HepG2 (cell line): ENCODE measurements around the gene CES1. TPM values are rescaled to one million over a fixed set of nuclear protein-coding genes. Genes with fewer than 3 reads are reported as not detected.

ENCODE experiments used
- ATAC-seq: fragments of 200-7000 bp; cut with Tn5 transposase; 3 replicates; pipeline ENCODE4 v1.9.1; 2020; ENCODE audit warnings: mild to moderate bottlenecking, moderate library complexity
- BruUV-seq: library from RNA; stranded (reverse); fragments of 400-500 nt; replicated peaks from 2 replicates; lab custom pipeline; 2021; lab: Mats Ljungman, UMichigan
- CTCF ChIA-PET: fragments of 300-600 bp; formaldehyde crosslinking; extraction: SDS; loops from one replicate; lab custom pipeline; 2021; ENCODE audit warnings: low total read pairs, inconsistent platforms, low intra/inter-chr PET ratio; lab: Yijun Ruan, JAX
- POLR2A ChIA-PET: fragments of 350-600 bp; sonication (Branson Sonifier 250); formaldehyde crosslinking; loops from one replicate; lab custom pipeline; 2020; ENCODE audit warnings: antibody characterized with exemption, inconsistent platforms; lab: Yijun Ruan, JAX
- DNase-seq: peaks from one replicate; pipeline ENCODE4 v3.0.0-alpha.2; 2015; ENCODE audit warnings: low spot score
- FAIRE-seq: peaks from 3 replicates; lab custom pipeline; 2011; peaks lifted over from hg19 to GRCh38; lab: Jason Lieb, UNC
- H2AFZ ChIP-seq: one replicate; pipeline ENCODE4 v1.6.1; 2011; ENCODE audit warnings: low read length, inconsistent platforms
- H3K27ac ChIP-seq: fragments of 300-600 bp; 3 replicates; pipeline ENCODE4 v1.8.0; 2011; ENCODE audit warnings: mixed run types, mild to moderate bottlenecking, mixed read lengths, low read length, inconsistent platforms; ENCODE audit not compliant: insufficient read depth; ENCODE audit errors: extremely low read length
- H3K27me3 ChIP-seq, 2 experiments: fragments of 200-600 bp in 1 of 2; 2 replicates in 1 of 2; 3 replicates in 1 of 2; pipeline versions ENCODE4 v1.6.0 to v1.8.0; 2011; ENCODE audit warnings: low read length in 2 of 2, mild to moderate bottlenecking in 2 of 2, moderate library complexity in 2 of 2, inconsistent platforms in 1 of 2; ENCODE audit not compliant: insufficient read depth in 2 of 2, control insufficient read depth in 1 of 2
- H3K36me3 ChIP-seq, 2 experiments: fragments of 200-600 bp in 1 of 2; replicated peaks in 1 of 2; 2 replicates in 1 of 2; 3 replicates in 1 of 2; pipeline versions ENCODE4 v1.5.1 to v1.8.0; 2011; ENCODE audit warnings: low read length in 2 of 2, inconsistent platforms in 1 of 2; ENCODE audit not compliant: insufficient read depth in 2 of 2, control insufficient read depth in 1 of 2
- H3K4me1 ChIP-seq: 2 replicates; pipeline ENCODE4 v1.5.1; 2012; ENCODE audit warnings: low read length, inconsistent platforms; ENCODE audit not compliant: insufficient read depth
- H3K4me2 ChIP-seq: 2 replicates; pipeline ENCODE4 v1.6.0; 2011; ENCODE audit warnings: low read depth, low read length, inconsistent platforms
- H3K4me3 ChIP-seq, 3 experiments: fragments of 200-600 bp in 1 of 3; sonication (generic), shearing (Covaris generic) in 1 of 3; replicated peaks in 1 of 3; 2 replicates each; pipeline ENCODE4 v1.5.1; 2011 to 2016; ENCODE audit warnings: low read length in 3 of 3, inconsistent platforms in 2 of 3, low read depth in 2 of 3, mild to moderate bottlenecking in 2 of 3, control low read depth in 1 of 3, mixed read lengths in 1 of 3; ENCODE audit not compliant: insufficient read depth in 1 of 3
- H3K79me2 ChIP-seq: one replicate; pipeline ENCODE4 v1.6.1; 2011; ENCODE audit warnings: low read length, inconsistent platforms; ENCODE audit not compliant: insufficient read depth
- H3K9ac ChIP-seq: 2 replicates; pipeline ENCODE4 v1.6.0; 2011; ENCODE audit warnings: mild to moderate bottlenecking, low read depth, low read length, inconsistent platforms; ENCODE audit not compliant: insufficient read depth
- H3K9me3 ChIP-seq: 2 replicates; pipeline ENCODE4 v1.5.1; 2012; ENCODE audit warnings: mild to moderate bottlenecking, low read length
- H4K20me1 ChIP-seq: 2 replicates; pipeline ENCODE4 v1.6.0; 2011; ENCODE audit warnings: inconsistent platforms, mild to moderate bottlenecking, low read length, moderate library complexity; ENCODE audit not compliant: insufficient read depth
- GABPB1 ChIP-seq: IDR thresholded peaks from 2 replicates; pipeline ENCODE4 v1.6.1; 2016; ENCODE audit warnings: mild to moderate bottlenecking, missing genetic modification reagents, moderate library complexity, missing compliant biosample characterization
- PHF5A ChIP-seq: IDR thresholded peaks from one replicate; pipeline ENCODE4 v1.6.1; 2018; ENCODE audit warnings: low read depth, missing genetic modification reagents; ENCODE audit not compliant: unreplicated experiment
- POGZ ChIP-seq: sonication (generic); formaldehyde crosslinking; IDR thresholded peaks from 2 replicates; pipeline ENCODE4 v1.4.0; 2020; ENCODE audit warnings: mild to moderate bottlenecking, missing genetic modification reagents
- SKIL ChIP-seq: sonication (generic); formaldehyde crosslinking; IDR thresholded peaks from 2 replicates; pipeline ENCODE4 v1.8.0; 2022; ENCODE audit warnings: missing genetic modification reagents, mild to moderate bottlenecking, moderate library complexity, borderline replicate concordance
- ZNF609 ChIP-seq: sonication (generic); formaldehyde crosslinking; IDR thresholded peaks from 2 replicates; pipeline ENCODE4 v1.4.0; 2020; ENCODE audit warnings: mild to moderate bottlenecking, missing genetic modification reagents, borderline replicate concordance
- ZNF737 ChIP-seq: sonication (generic); formaldehyde crosslinking; IDR thresholded peaks from 2 replicates; pipeline ENCODE4 v1.5.0; 2020; ENCODE audit warnings: missing genetic modification reagents, mild to moderate bottlenecking, borderline replicate concordance
- WGBS: methylation state at CpG from one replicate; pipeline ENCODE4 v1.1.6; 2017; ENCODE audit warnings: low lambda C conversion rate; 5-methylcytosine and 5-hydroxymethylcytosine counted together
- in situ Hi-C: cut with HindIII; loops from 2 replicates; pipeline ENCODE4 v1.10.0; 2017; ENCODE audit warnings: low pct_unique_long_range_greater_than_20kb; ENCODE audit not compliant: extremely low pct_ligation_motif_present
- intact Hi-C: fragments of 100-400 bp; cut with micrococcal nuclease; formaldehyde crosslinking; loops from one replicate; pipeline ENCODE4 v1.10.0; 2022; ENCODE audit not compliant: unreplicated experiment
- polyA plus RNA-seq, 8 experiments: library from polyadenylated mRNA; depleted of rRNA in 3 of 8; stranded (reverse) in 7 of 8; unstranded in 1 of 8; fragments of >200 nt; fragmentation: Illumina TruSeq in 4 of 8; extraction: Trizol in 4 of 8; gene quantifications; 2 replicates each; pipeline versions ENCODE4 v1.2.1 to v1.2.3, GENCODE V29; 2011 to 2016; ENCODE audit warnings: low read depth in 4 of 8, missing spikeins in 1 of 8, mixed read lengths in 1 of 8; ENCODE audit not compliant: insufficient read depth in 1 of 8
- total RNA-seq, 5 experiments: library from RNA; depleted of rRNA; stranded (reverse); fragments of >200 nt; fragmentation: Illumina TruSeq; extraction: Trizol; gene quantifications; 2 replicates each; pipeline ENCODE4 v1.2.3, GENCODE V29; 2016; ENCODE audit warnings: low read depth in 1 of 5
- TF ChIP-seq, protein P1 (sequence below): sonication (generic); formaldehyde crosslinking; conservative IDR thresholded peaks from 2 replicates; pipeline ENCODE4 v1.4.0; 2020; ENCODE audit warnings: missing genetic modification reagents
- TF ChIP-seq, protein P2 (sequence below): IDR thresholded peaks from 2 replicates; pipeline ENCODE4 v1.6.1; 2016; ENCODE audit warnings: control low read depth
- TF ChIP-seq, protein P3 (sequence below): sonication (generic); formaldehyde crosslinking; IDR thresholded peaks from 2 replicates; pipeline ENCODE4 v1.4.0; 2020; ENCODE audit warnings: missing genetic modification reagents, borderline replicate concordance

CES1 gene
- total and polyA plus RNA-seq, 2 of the 13 experiments (the other 11 are each of a cell fraction or from before 2014, with no cell fraction given), result 136 to 198 TPM

DNA sequence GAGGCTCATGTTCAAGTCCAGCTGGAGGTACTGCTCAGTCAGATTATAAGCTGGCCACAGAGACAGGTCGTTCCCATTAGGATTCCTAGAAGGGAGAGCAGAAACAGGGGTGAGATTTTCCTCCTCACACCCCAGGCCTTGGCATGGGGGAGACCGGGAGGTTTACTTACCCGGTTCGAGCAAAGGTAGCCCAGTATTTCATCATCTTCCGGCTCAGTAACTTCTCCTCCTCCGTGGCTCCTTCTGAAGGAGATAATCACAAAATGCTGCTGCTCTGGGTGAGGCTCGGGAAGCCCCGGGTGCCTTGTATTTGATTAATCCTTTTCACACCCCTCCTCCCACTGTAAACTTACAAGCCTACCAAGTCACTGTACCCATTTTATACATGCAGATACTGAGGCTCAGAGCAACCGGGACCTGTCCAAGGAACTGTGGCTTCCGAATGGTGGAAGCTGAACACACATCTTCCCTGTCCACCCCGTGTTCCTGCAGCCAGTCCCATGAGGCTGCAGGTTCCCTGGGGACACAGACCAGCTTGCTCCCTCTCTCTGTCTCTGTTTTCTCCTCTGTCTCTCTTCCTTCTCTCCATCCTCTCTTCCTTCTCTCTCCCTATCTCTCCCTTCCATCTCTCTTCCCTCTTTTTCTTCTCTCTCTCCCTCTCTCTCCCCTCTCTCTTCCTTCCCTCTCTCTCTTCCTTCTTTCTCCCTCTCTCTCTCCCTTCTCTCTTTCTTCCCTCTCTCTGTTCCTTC, 13.9 kb upstream of the CES1 start:
- DNase-seq, result no peak
- Histone ChIP-seq H3K9ac (no peak overlapping the region; the same call in 1 of the 2 replicates), H3K36me3 (no peaks in the 10 kb centered on the region), H3K27ac (no peak overlapping the region), H3K4me3 (no peak overlapping the region), H3K4me2 (peak overlapping the region; percentile 30; the same call in 1 of the 2 replicates), H3K79me2 (no peaks in the 10 kb centered on the region), H2AFZ (no peak overlapping the region), H3K27me3 (peaks cover 2 to 26% of the 10 kb centered on the region in 2 experiments; a peak in 4 of 5 replicates), H3K4me1 (peaks cover 6% of the 10 kb centered on the region; the same call in 1 of the 2 replicates), H4K20me1 (no peaks in the 10 kb centered on the region), H3K9me3 (no peaks in the 10 kb centered on the region)
- 10% methylated on average over 11 of the region's 11 CpGs for WGBS
- BruUV-seq, result no TSS peak
- no peak; the same call in 2 of the 3 replicates for ATAC-seq
- in situ Hi-C loops (no loop called here), intact Hi-C loops (no loop called here)
- ChIA-PET POLR2A (no interaction called here), CTCF (no interaction called here)
- no peak for FAIRE-seq
- TF ChIP-seq, protein P1, sequence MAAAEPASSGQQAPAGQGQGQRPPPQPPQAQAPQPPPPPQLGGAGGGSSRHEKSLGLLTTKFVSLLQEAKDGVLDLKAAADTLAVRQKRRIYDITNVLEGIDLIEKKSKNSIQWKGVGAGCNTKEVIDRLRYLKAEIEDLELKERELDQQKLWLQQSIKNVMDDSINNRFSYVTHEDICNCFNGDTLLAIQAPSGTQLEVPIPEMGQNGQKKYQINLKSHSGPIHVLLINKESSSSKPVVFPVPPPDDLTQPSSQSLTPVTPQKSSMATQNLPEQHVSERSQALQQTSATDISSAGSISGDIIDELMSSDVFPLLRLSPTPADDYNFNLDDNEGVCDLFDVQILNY (CRISPR knock-in tag), result no peak
- TF ChIP-seq GABPB1 (CRISPR knock-in tag) (peak; percentile 44; the same call in 1 of the 2 replicates), ZNF737 (CRISPR knock-in tag) (no peak), SKIL (no peak), PHF5A (no peak), POGZ (CRISPR knock-in tag) (no peak), ZNF609 (CRISPR knock-in tag) (no peak)
- TF ChIP-seq, protein P2, sequence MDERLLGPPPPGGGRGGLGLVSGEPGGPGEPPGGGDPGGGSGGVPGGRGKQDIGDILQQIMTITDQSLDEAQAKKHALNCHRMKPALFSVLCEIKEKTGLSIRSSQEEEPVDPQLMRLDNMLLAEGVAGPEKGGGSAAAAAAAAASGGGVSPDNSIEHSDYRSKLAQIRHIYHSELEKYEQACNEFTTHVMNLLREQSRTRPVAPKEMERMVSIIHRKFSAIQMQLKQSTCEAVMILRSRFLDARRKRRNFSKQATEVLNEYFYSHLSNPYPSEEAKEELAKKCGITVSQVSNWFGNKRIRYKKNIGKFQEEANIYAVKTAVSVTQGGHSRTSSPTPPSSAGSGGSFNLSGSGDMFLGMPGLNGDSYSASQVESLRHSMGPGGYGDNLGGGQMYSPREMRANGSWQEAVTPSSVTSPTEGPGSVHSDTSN (CRISPR knock-in tag), result no peak
- TF ChIP-seq, protein P3, sequence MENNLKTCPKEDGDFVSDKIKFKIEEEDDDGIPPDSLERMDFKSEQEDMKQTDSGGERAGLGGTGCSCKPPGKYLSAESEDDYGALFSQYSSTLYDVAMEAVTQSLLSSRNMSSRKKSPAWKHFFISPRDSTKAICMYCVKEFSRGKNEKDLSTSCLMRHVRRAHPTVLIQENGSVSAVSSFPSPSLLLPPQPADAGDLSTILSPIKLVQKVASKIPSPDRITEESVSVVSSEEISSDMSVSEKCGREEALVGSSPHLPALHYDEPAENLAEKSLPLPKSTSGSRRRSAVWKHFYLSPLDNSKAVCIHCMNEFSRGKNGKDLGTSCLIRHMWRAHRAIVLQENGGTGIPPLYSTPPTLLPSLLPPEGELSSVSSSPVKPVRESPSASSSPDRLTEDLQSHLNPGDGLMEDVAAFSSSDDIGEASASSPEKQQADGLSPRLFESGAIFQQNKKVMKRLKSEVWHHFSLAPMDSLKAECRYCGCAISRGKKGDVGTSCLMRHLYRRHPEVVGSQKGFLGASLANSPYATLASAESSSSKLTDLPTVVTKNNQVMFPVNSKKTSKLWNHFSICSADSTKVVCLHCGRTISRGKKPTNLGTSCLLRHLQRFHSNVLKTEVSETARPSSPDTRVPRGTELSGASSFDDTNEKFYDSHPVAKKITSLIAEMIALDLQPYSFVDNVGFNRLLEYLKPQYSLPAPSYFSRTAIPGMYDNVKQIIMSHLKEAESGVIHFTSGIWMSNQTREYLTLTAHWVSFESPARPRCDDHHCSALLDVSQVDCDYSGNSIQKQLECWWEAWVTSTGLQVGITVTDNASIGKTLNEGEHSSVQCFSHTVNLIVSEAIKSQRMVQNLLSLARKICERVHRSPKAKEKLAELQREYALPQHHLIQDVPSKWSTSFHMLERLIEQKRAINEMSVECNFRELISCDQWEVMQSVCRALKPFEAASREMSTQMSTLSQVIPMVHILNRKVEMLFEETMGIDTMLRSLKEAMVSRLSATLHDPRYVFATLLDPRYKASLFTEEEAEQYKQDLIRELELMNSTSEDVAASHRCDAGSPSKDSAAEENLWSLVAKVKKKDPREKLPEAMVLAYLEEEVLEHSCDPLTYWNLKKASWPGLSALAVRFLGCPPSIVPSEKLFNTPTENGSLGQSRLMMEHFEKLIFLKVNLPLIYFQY (CRISPR knock-in tag), result no peak
